ENCODE data around the gene ABCD3. TPM values are rescaled to one million over a fixed set of nuclear protein-coding genes. Genes with fewer than 3 reads are reported as not detected.

Gene ABCD3
- total RNA-seq, 2 donors from 2014 or later: 35.5 to 38.5 TPM

GRCh38 chr1:94531664-94532063 is 113.5 kb downstream of the ABCD3 start:
- no peaks in the 10 kb centered on the region for H3K36me3 ChIP-seq
- DNase-seq (ENCODE audit: low spot score): no peak
- intact Hi-C loops (cut with DNase I): no loop called here
- no peak overlapping the region for H3K27ac ChIP-seq
- H3K9me3 ChIP-seq: no peaks in the 10 kb centered on the region
- 98% methylated on average over 6 of the region's 6 CpGs for WGBS
- H3K4me3 ChIP-seq: no peak overlapping the region
- no peaks in the 10 kb centered on the region for H3K27me3 ChIP-seq (replicated peaks; ENCODE audit: insufficient read depth)
- no peak for TF ChIP-seq POLR2AphosphoS5 (IDR thresholded peaks at IDR 0.05)
- TF ChIP-seq, protein P1, sequence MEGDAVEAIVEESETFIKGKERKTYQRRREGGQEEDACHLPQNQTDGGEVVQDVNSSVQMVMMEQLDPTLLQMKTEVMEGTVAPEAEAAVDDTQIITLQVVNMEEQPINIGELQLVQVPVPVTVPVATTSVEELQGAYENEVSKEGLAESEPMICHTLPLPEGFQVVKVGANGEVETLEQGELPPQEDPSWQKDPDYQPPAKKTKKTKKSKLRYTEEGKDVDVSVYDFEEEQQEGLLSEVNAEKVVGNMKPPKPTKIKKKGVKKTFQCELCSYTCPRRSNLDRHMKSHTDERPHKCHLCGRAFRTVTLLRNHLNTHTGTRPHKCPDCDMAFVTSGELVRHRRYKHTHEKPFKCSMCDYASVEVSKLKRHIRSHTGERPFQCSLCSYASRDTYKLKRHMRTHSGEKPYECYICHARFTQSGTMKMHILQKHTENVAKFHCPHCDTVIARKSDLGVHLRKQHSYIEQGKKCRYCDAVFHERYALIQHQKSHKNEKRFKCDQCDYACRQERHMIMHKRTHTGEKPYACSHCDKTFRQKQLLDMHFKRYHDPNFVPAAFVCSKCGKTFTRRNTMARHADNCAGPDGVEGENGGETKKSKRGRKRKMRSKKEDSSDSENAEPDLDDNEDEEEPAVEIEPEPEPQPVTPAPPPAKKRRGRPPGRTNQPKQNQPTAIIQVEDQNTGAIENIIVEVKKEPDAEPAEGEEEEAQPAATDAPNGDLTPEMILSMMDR (IDR thresholded peaks at IDR 0.05): no peak
- TF ChIP-seq POLR2A (IDR thresholded peaks at IDR 0.05): no peak
- peaks cover 5% of the 10 kb centered on the region for H3K4me1 ChIP-seq (replicated peaks)

DNA sequence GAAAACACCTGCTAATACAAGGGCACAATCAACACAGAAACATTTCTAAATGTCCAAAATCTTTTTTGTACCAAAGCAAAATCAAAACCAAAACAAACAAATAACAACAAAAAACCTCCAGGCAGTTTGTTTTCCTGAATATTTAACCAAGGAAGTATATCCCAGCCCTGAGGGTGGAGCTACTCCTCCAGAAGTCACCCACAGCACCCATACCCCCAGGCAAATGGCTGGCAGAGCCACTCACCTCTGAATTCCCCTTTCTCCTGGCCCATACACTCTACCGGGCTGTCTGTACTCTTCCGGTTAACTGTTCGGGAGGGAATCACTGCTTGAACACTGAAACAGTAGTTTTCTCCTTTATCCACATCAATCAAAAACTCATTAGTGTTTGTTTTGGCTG is 113.9 kb downstream of the ABCD3 start:
- Histone ChIP-seq H3K4me3 (no peak overlapping the region), H3K27ac (peak overlapping the region in 1 of 2 donors; percentile 27), H3K9me3 (no peaks in the 10 kb centered on the region), H3K27me3 (replicated peaks; ENCODE audit: insufficient read depth) (no peaks in the 10 kb centered on the region), H3K4me1 (replicated peaks) (peaks cover 5% of the 10 kb centered on the region), H3K36me3 (no peaks in the 10 kb centered on the region)
- 54% methylated on average over 3 of the region's 3 CpGs for WGBS
- intact Hi-C loops (cut with DNase I): no loop called here
- no peak for DNase-seq (ENCODE audit: low spot score)
- TF ChIP-seq, protein P1 (IDR thresholded peaks at IDR 0.05): peak in 1 of 4 experiments; percentile 22
- no peak for TF ChIP-seq POLR2AphosphoS5 (IDR thresholded peaks at IDR 0.05)

GRCh38 chr1:94535095-94535494 is 116.9 kb downstream of the ABCD3 start:
- intact Hi-C loops (cut with DNase I): loop anchor here (5.0 kb wide), 1 partner anchor 267 kb away; no protein-coding TSS in a partner anchor
- H3K36me3 ChIP-seq: no peaks in the 10 kb centered on the region
- no peaks in the 10 kb centered on the region for H3K9me3 ChIP-seq
- no peak for TF ChIP-seq POLR2A (IDR thresholded peaks at IDR 0.05)
- no peak for TF ChIP-seq POLR2AphosphoS5 (IDR thresholded peaks at IDR 0.05)
- no peaks in the 10 kb centered on the region for H3K27me3 ChIP-seq (replicated peaks; ENCODE audit: insufficient read depth)
- no peak overlapping the region for H3K4me3 ChIP-seq
- WGBS: 87% methylated on average over 5 of the region's 5 CpGs
- peaks cover 5% of the 10 kb centered on the region for H3K4me1 ChIP-seq (replicated peaks)
- no peak for DNase-seq (ENCODE audit: low spot score)
- peak overlapping the region in 1 of 2 donors; percentile 31 for H3K27ac ChIP-seq

DNA sequence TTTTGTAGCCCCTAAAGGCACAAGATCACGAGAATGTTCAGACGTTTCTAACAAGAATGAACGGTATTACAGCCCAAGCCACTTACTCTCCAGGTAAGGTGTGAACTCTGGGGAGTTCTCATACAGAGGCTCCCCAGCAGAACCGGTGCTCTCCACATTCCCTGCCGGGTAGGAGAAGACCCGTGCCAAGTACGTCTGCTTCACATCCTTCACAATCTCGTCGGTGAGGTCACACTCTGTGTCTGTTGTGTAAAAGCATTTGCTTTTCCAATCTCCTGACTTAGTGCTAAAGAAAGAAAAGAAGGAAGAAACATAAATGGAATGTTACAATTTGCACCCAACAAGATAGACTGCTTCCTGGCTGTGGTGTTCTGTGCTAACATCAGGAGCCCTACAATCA is 117.7 kb downstream of the ABCD3 start:
- H3K27me3 ChIP-seq (replicated peaks; ENCODE audit: insufficient read depth): no peaks in the 10 kb centered on the region
- TF ChIP-seq POLR2AphosphoS5 (IDR thresholded peaks at IDR 0.05) (no peak), POLR2A (IDR thresholded peaks at IDR 0.05) (no peak)
- TF ChIP-seq, protein P1 (IDR thresholded peaks at IDR 0.05): no peak
- no peaks in the 10 kb centered on the region for H3K9me3 ChIP-seq
- H3K36me3 ChIP-seq: no peaks in the 10 kb centered on the region
- DNase-seq (ENCODE audit: low spot score): no peak
- H3K4me1 ChIP-seq (replicated peaks): peaks cover 5% of the 10 kb centered on the region
- intact Hi-C loops (cut with DNase I): loop anchor here (5.0 kb wide), 1 partner anchor 266 kb away; no protein-coding TSS in a partner anchor
- no peak overlapping the region for H3K4me3 ChIP-seq
- peak overlapping the region; percentile 8 to 31 for H3K27ac ChIP-seq
- WGBS: 77% methylated on average over 9 of the region's 9 CpGs

DNA sequence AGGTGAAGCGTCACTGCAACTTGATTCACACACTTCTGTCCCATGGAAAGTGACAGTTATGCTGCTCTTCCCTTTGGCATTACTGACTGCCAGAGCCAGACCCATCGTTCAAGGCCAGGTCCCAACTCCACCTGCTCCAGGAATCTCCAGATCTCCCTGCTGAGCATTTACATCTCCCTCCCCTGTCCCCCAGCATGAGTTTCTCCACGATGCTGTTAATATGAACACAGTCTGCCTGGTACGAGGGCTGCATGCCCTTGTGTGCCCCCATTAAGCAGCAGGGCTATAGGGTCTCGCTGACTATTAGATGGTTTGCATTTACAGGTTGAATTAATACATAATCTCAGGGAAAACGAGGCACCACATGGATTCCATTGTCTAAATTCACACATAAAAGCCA is 119.1 kb downstream of the ABCD3 start:
- peak overlapping the region; percentile 41 to 94 for H3K27ac ChIP-seq
- H3K9me3 ChIP-seq: no peaks in the 10 kb centered on the region
- TF ChIP-seq POLR2A (IDR thresholded peaks at IDR 0.05) (no peak), POLR2AphosphoS5 (IDR thresholded peaks at IDR 0.05) (peak; percentile 4)
- intact Hi-C loops (cut with DNase I): loop anchor here (5.0 kb wide), 1 partner anchor 265 kb away; no protein-coding TSS in a partner anchor
- DNase-seq (ENCODE audit: low spot score): no peak
- WGBS: 63% methylated on average over 6 of the region's 6 CpGs
- no peaks in the 10 kb centered on the region for H3K27me3 ChIP-seq (replicated peaks; ENCODE audit: insufficient read depth)
- peak overlapping the region in 1 of 2 donors; percentile 75 for H3K4me3 ChIP-seq
- peaks cover 5% of the 10 kb centered on the region for H3K4me1 ChIP-seq (replicated peaks)
- H3K36me3 ChIP-seq: no peaks in the 10 kb centered on the region

DNA sequence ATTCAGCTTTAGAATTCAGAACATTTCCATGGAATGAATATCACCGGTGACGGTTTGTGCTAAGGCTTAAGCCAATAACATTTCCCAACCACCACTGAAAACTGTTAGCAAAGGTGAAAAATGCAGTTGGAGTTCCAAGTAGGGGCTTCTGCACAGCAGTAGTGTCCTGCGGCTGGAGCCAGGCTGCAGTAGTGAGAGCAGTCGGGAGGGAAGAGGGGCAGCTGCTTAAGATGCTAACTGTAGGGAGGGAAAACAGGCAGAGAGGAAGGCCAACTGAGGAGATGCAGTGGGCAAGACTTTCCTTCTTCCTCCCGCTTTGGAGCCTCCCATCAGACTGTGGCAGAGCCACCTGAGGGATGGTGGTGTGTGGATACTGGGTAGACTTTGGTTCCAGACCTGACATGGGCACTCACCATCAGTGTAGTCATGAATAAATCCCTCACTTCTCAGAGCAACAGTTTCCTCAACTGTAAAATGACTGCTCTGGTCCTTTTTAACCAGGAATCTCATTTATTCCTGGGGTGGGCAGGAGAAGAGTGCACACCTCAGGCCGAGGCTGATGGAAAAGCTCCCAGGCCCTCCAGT is 120.1 kb downstream of the ABCD3 start:
- TF ChIP-seq, protein P1 (IDR thresholded peaks at IDR 0.05): peak in 1 of 4 experiments; percentile 23
- TF ChIP-seq POLR2A (IDR thresholded peaks at IDR 0.05): no peak
- Histone ChIP-seq H3K27me3 (replicated peaks; ENCODE audit: insufficient read depth) (no peaks in the 10 kb centered on the region), H3K9me3 (no peaks in the 10 kb centered on the region), H3K36me3 (no peaks in the 10 kb centered on the region), H3K27ac (peak overlapping the region; percentile 90 to 94), H3K4me3 (peak overlapping the region; percentile 75 to 90), H3K4me1 (replicated peaks) (peaks cover 5% of the 10 kb centered on the region)
- no peak for DNase-seq (ENCODE audit: low spot score)
- intact Hi-C loops (cut with DNase I): loop anchor here (5.0 kb wide), 1 partner anchor 264 kb away; no protein-coding TSS in a partner anchor
- WGBS: 56% methylated on average over 6 of the region's 6 CpGs
